Mesenchymal stem cell (in vitro differentiated cells and primary cell): ENCODE results near the gene ANKH.
A peak's percentile ranks its signal among the peaks of the same experiment; 100 is the strongest.

Source experiments
- DNase-seq: peaks from one replicate; pipeline ENCODE4 v3.0.0-alpha.2; 2013
- H2AFZ ChIP-seq: one replicate; pipeline ENCODE4 v1.6.1; 2013; ENCODE audit warnings: low read depth, mild to moderate bottlenecking, control low read depth, inconsistent platforms, low read length, moderate library complexity
- H2AK5ac ChIP-seq: 2 replicates; pipeline ENCODE4 v1.6.1; 2013; ENCODE audit warnings: low read length, moderate library complexity, mild to moderate bottlenecking, inconsistent platforms; ENCODE audit not compliant: severe bottlenecking
- H2BK120ac ChIP-seq: one replicate; pipeline ENCODE4 v1.6.1; 2013; ENCODE audit warnings: low read depth, mild to moderate bottlenecking, inconsistent platforms, low read length, moderate library complexity
- H2BK12ac ChIP-seq, 2 experiments: one replicate each; pipeline ENCODE4 v1.6.1; 2013; ENCODE audit warnings: inconsistent platforms in 2 of 2, low read length in 2 of 2, mild to moderate bottlenecking in 2 of 2, moderate library complexity in 2 of 2, control low read depth in 1 of 2
- H2BK15ac ChIP-seq: one replicate; pipeline ENCODE4 v1.6.1; 2013; ENCODE audit warnings: mild to moderate bottlenecking, low read depth, inconsistent platforms; ENCODE audit not compliant: poor library complexity, severe bottlenecking
- H2BK5ac ChIP-seq: 2 replicates; pipeline ENCODE4 v1.6.1; 2013; ENCODE audit warnings: low read depth, mild to moderate bottlenecking, low read length, control low read depth, inconsistent platforms; ENCODE audit not compliant: poor library complexity, severe bottlenecking
- H3K14ac ChIP-seq, 2 experiments: one replicate each; pipeline ENCODE4 v1.6.1; 2013; ENCODE audit warnings: inconsistent platforms in 2 of 2, low read length in 2 of 2, control low read depth in 1 of 2, mild to moderate bottlenecking in 1 of 2, moderate library complexity in 1 of 2
- H3K18ac ChIP-seq, 2 experiments: one replicate each; pipeline ENCODE4 v1.6.1; 2013; ENCODE audit warnings: inconsistent platforms in 2 of 2, low read length in 2 of 2, control low read depth in 1 of 2, low read depth in 1 of 2, mild to moderate bottlenecking in 1 of 2
- H3K23ac ChIP-seq, 2 experiments: one replicate each; pipeline ENCODE4 v1.6.1; 2013; ENCODE audit warnings: inconsistent platforms in 2 of 2, low read length in 2 of 2, mild to moderate bottlenecking in 2 of 2, moderate library complexity in 2 of 2, control low read depth in 1 of 2
- H3K27ac ChIP-seq: 2 replicates; pipeline ENCODE4 v1.5.1; 2013; ENCODE audit warnings: mild to moderate bottlenecking, moderate library complexity, low read length, control low read depth, inconsistent platforms; ENCODE audit not compliant: poor library complexity, severe bottlenecking
- H3K27me3 ChIP-seq, 2 experiments: 2 replicates each; pipeline versions ENCODE4 v1.6.1 to v1.7.0; 2013; ENCODE audit warnings: low read length in 2 of 2, mild to moderate bottlenecking in 2 of 2, moderate library complexity in 2 of 2, control low read depth in 1 of 2, inconsistent platforms in 1 of 2; ENCODE audit not compliant: control insufficient read depth in 1 of 2, insufficient read depth in 1 of 2
- H3K36me3 ChIP-seq, 2 experiments: 2 replicates each; pipeline versions ENCODE4 v1.6.1 to v1.7.0; 2013; ENCODE audit warnings: low read length in 2 of 2, control low read depth in 1 of 2, inconsistent platforms in 1 of 2, low read depth in 1 of 2, mild to moderate bottlenecking in 1 of 2; ENCODE audit not compliant: insufficient read depth in 2 of 2, control insufficient read depth in 1 of 2
- H3K4ac ChIP-seq, 2 experiments: one replicate each; pipeline ENCODE4 v1.6.1; 2013; ENCODE audit warnings: inconsistent platforms in 2 of 2, low read length in 2 of 2, mild to moderate bottlenecking in 2 of 2, moderate library complexity in 2 of 2, control low read depth in 1 of 2, low read depth in 1 of 2
- H3K4me1 ChIP-seq: 2 replicates; pipeline ENCODE4 v1.6.1; 2013; ENCODE audit warnings: low read depth, low read length, control low read depth; ENCODE audit not compliant: control insufficient read depth, insufficient read depth
- H3K4me2 ChIP-seq: 2 replicates; pipeline ENCODE4 v1.6.1; 2013; ENCODE audit warnings: low read length, mild to moderate bottlenecking, inconsistent platforms; ENCODE audit not compliant: poor library complexity, severe bottlenecking
- H3K4me3 ChIP-seq, 2 experiments: 2 replicates each; pipeline versions ENCODE4 v1.5.1 to v1.7.0; 2013; ENCODE audit warnings: low read length in 2 of 2, mild to moderate bottlenecking in 2 of 2, control low read depth in 1 of 2, low read depth in 1 of 2; ENCODE audit not compliant: insufficient read depth in 1 of 2
- H3K79me1 ChIP-seq: replicated peaks from 2 replicates; pipeline ENCODE4 v1.6.1; 2013; ENCODE audit warnings: mild to moderate bottlenecking, control low read depth, low read length, inconsistent platforms; ENCODE audit not compliant: poor library complexity, severe bottlenecking
- H3K9ac ChIP-seq: 2 replicates; pipeline ENCODE4 v1.7.0; 2013; ENCODE audit warnings: mild to moderate bottlenecking, low read length, moderate library complexity
- H3K9me3 ChIP-seq: 2 replicates; pipeline ENCODE4 v1.7.0; 2013; ENCODE audit warnings: mild to moderate bottlenecking, low read length; ENCODE audit not compliant: control insufficient read depth
- H4K8ac ChIP-seq: one replicate; pipeline ENCODE4 v1.6.1; 2013; ENCODE audit warnings: inconsistent platforms, mild to moderate bottlenecking, low read length, moderate library complexity
- H4K91ac ChIP-seq: one replicate; pipeline ENCODE4 v1.6.1; 2013; ENCODE audit warnings: mild to moderate bottlenecking, low read length, inconsistent platforms
- WGBS: methylation state at CpG from one replicate; pipeline ENCODE4 v1.1.7; 2013; ENCODE audit warnings: mixed read lengths; 5-methylcytosine and 5-hydroxymethylcytosine counted together

Gene ANKH

DNA sequence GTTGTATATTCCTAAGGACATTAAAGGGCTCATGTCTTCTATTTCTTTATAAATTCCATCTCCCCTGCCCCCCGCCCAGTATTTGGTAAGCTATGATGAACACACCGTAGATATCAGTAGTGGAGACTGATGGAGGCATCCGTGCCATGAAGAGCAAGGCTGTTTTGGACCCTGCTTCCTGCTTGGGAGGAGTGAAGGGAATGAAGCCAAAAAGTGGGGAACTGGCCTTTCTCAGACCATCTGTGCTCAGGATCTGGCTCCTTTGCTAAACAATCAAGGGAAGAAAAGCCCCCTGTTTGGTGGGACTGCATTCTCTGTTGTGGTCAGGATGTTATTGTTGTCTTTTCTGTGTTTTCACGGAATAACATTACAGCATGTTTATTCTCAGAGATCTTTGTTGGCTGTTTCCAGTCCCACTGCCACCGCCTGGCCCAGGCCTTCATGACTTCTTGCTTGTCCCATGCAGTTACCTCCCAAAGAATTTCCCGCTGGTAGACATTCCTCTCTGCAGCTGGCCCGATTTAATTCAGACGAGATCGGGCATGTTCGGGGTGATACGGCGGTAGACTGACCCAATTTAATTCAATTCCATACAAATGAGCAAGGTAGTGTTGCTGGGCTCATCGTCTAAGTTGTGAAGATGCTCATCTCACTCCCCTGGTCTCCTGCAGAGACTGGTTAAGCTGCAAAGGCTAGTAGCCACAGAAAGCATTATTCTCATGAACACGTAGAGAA is 31.4 kb upstream of the ANKH start:
- Histone ChIP-seq H2AK5ac (no peak overlapping the region), H2BK12ac (no peak overlapping the region), H3K4ac (no peak overlapping the region), H4K91ac (no peak overlapping the region), H3K27me3 (no peaks in the 10 kb centered on the region), H4K8ac (no peak overlapping the region), H3K23ac (peak overlapping the region in 1 of 2 experiments; percentile 26), H2BK120ac (no peak overlapping the region), H3K4me1 (peaks cover 3% of the 10 kb centered on the region), H2BK5ac (no peak overlapping the region), H3K4me2 (no peak overlapping the region), H3K14ac (no peak overlapping the region), H3K36me3 (no peaks in the 10 kb centered on the region), H3K9ac (no peak overlapping the region), H3K18ac (no peak overlapping the region), H2BK15ac (no peak overlapping the region), H3K9me3 (no peaks in the 10 kb centered on the region), H3K27ac (no peak overlapping the region), H3K79me1 (no peaks in the 10 kb centered on the region), H2AFZ (no peak overlapping the region), H3K4me3 (no peak overlapping the region)
- DNase-seq: no peak
- WGBS: 94% methylated on average over 14 of the region's 14 CpGs

- Histone ChIP-seq H3K9me3 (no peaks in the 10 kb centered on the region), H3K27ac (peak overlapping the region; percentile 30), H4K91ac (no peak overlapping the region), H3K23ac (no peak overlapping the region), H4K8ac (no peak overlapping the region), H3K4me1 (peaks cover 3% of the 10 kb centered on the region), H3K14ac (no peak overlapping the region), H3K4me2 (no peak overlapping the region), H3K27me3 (no peaks in the 10 kb centered on the region), H2BK12ac (no peak overlapping the region), H3K79me1 (no peaks in the 10 kb centered on the region), H2BK15ac (no peak overlapping the region), H3K36me3 (no peaks in the 10 kb centered on the region), H2AK5ac (no peak overlapping the region), H2AFZ (no peak overlapping the region), H2BK5ac (no peak overlapping the region), H3K4me3 (peak overlapping the region in 1 of 2 experiments; percentile 28), H3K18ac (no peak overlapping the region), H2BK120ac (no peak overlapping the region), H3K9ac (peak overlapping the region; percentile 76), H3K4ac (no peak overlapping the region)
- DNase-seq: peak; percentile 57
- 51% methylated on average over 7 of the region's 7 CpGs for WGBS
Observed at GRCh38 chr5:14901462-14902051, 30.0 kb upstream of the ANKH start.

DNA sequence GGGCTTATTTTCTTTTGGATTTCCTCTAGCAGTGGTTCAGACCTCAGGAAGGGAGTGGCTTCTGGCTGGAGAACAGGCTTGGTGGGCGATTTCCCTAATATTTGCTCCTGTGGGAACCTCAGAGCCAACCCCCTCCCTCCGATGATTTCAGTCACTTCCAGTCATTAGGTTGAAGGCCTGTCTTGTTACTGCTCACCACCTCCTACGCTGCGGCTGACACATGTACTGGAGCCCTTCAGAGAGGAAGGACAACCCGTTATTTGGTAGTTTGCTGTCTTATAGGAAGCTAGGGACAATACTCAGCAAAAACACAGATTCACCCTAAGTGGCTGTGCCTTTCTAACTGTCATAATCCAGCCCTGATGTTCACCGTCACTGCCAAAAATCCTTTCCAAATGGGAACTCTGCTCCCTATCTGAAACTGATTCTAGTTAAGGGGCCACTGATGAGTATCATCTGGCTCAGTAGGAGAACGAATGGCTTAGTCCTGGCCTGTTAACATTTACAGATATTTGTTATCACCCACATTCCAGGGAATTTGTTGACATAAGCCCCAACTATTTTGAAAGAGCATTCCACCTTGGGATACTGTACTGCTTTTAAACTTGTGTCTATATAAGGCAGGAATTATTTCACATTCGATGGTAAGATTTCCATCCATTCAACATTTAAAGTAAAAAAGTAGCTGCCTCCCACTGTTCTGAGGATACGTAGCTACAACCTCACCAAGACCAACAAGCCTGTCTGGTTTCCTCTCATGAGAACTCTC is 29.3 kb upstream of the ANKH start:
- Histone ChIP-seq H4K91ac (no peak overlapping the region), H3K4me2 (no peak overlapping the region), H3K18ac (no peak overlapping the region), H3K9me3 (no peaks in the 10 kb centered on the region), H2BK5ac (no peak overlapping the region), H3K23ac (no peak overlapping the region), H3K79me1 (no peaks in the 10 kb centered on the region), H3K4me3 (peak overlapping the region in 1 of 2 experiments; percentile 28), H2BK15ac (no peak overlapping the region), H3K36me3 (no peaks in the 10 kb centered on the region), H2AK5ac (peak overlapping the region; percentile 93), H3K27ac (peak overlapping the region; percentile 61), H3K4me1 (peaks cover 3% of the 10 kb centered on the region), H3K4ac (no peak overlapping the region), H3K14ac (no peak overlapping the region), H4K8ac (no peak overlapping the region), H2BK12ac (peak overlapping the region in 1 of 2 experiments; percentile 30), H3K27me3 (no peaks in the 10 kb centered on the region), H3K9ac (peak overlapping the region; percentile 76), H2AFZ (no peak overlapping the region), H2BK120ac (no peak overlapping the region)
- 81% methylated on average over 9 of the region's 9 CpGs for WGBS
- peak; percentile 2 for DNase-seq

DNA sequence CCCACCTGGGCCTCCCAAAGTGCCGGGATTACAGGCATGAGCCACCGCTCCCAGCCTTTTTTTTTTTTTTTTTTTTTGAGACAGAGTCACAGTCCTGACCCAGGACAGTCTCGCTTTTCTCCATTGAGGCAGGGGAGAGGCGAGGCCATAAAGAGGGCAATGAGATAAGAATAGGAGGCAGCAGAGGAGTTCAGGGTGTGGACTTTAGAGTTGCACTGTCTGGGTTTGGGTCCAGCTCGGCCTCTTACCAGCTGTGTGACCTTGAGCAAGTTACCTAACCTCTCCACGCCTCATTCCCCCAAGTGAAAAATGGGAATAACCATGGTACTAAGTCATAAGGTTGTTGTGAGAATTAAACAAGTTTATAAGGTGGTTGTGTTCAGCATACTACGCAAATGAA is 24.6 kb upstream of the ANKH start:
- Histone ChIP-seq H2AFZ (no peak overlapping the region), H3K23ac (no peak overlapping the region), H3K9ac (no peak overlapping the region), H4K8ac (no peak overlapping the region), H3K27ac (no peak overlapping the region), H4K91ac (no peak overlapping the region), H3K79me1 (no peaks in the 10 kb centered on the region), H3K4me2 (no peak overlapping the region), H3K14ac (no peak overlapping the region), H3K4me1 (peaks cover 3% of the 10 kb centered on the region), H2AK5ac (no peak overlapping the region), H2BK12ac (no peak overlapping the region), H3K36me3 (no peaks in the 10 kb centered on the region), H2BK15ac (no peak overlapping the region), H2BK5ac (no peak overlapping the region), H2BK120ac (no peak overlapping the region), H3K4me3 (no peak overlapping the region), H3K27me3 (no peaks in the 10 kb centered on the region), H3K18ac (no peak overlapping the region), H3K9me3 (no peaks in the 10 kb centered on the region), H3K4ac (no peak overlapping the region)
- 75% methylated on average over 7 of the region's 7 CpGs for WGBS
- no peak for DNase-seq
